Nephron progenitor cell (in vitro differentiated cells): ENCODE measurements around the gene MACROD2.

Experiments
- DNase-seq: peaks from one replicate; pipeline ENCODE4 v3.0.0; 2021
- H3K27ac Mint-ChIP-seq: 2 replicates; pipeline ENCODE4 v1.8.0; 2021; ENCODE audit warnings: mild to moderate bottlenecking, moderate library complexity, mixed read lengths
- H3K27me3 Mint-ChIP-seq: 2 replicates; pipeline ENCODE4 v1.8.0; 2021; ENCODE audit warnings: mild to moderate bottlenecking, low read depth, mixed read lengths; ENCODE audit not compliant: poor library complexity
- H3K36me3 Mint-ChIP-seq: 2 replicates; pipeline ENCODE4 v1.8.0; 2021; ENCODE audit warnings: low read depth, mixed read lengths
- H3K4me1 Mint-ChIP-seq: 2 replicates; pipeline ENCODE4 v1.8.0; 2021; ENCODE audit warnings: mixed read lengths
- H3K4me3 Mint-ChIP-seq: 2 replicates; pipeline ENCODE4 v1.8.0; 2021; ENCODE audit warnings: mild to moderate bottlenecking, moderate library complexity, mixed read lengths
- H3K9me3 Mint-ChIP-seq: 2 replicates; pipeline ENCODE4 v1.8.0; 2021; ENCODE audit warnings: mild to moderate bottlenecking, moderate library complexity, mixed read lengths
- TF ChIP-seq, protein P1 (sequence below): fragments of 200-600 bp; sonication (generic); IDR thresholded peaks from 2 replicates; pipeline ENCODE4 v1.5.0; 2021; ENCODE audit warnings: antibody characterized with exemption

MACROD2 gene

GRCh38 chr20:14764511-14765369 lies 769.4 kb downstream of the MACROD2 start:
- peak overlapping the region; percentile 67 for H3K27ac Mint-ChIP-seq
- DNase-seq = no peak

DNA sequence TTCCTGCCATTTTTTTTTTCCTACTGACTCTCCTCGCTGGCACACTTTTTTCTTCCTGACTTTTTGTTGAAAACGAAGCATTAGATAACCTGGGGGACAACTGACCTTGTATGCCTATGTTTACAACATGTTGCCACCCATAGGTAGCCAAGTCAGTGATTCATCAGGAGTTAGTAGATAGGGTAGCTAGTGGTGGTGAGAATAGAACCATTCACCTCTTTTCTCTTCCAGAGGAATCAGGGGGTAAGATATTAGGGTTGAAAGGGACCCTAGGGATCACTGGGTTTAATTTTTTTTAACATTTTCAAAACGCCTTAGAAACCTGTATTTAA lies 770.0 kb downstream of the MACROD2 start:
- Mint-ChIP-seq H3K4me1 (peaks cover 7% of the 10 kb centered on the region), H3K27me3 (peaks cover 6% of the 10 kb centered on the region), H3K27ac (peak overlapping the region; percentile 67)

More at GRCh38 chr20:14764511-14765369, 769.4 kb downstream of the MACROD2 start:
- Mint-ChIP-seq H3K27me3 (peaks cover 6% of the 10 kb centered on the region), H3K4me3 (no peak overlapping the region), H3K9me3 (no peaks in the 10 kb centered on the region), H3K4me1 (peaks cover 10% of the 10 kb centered on the region), H3K36me3 (no peaks in the 10 kb centered on the region)
- TF ChIP-seq, protein P1, sequence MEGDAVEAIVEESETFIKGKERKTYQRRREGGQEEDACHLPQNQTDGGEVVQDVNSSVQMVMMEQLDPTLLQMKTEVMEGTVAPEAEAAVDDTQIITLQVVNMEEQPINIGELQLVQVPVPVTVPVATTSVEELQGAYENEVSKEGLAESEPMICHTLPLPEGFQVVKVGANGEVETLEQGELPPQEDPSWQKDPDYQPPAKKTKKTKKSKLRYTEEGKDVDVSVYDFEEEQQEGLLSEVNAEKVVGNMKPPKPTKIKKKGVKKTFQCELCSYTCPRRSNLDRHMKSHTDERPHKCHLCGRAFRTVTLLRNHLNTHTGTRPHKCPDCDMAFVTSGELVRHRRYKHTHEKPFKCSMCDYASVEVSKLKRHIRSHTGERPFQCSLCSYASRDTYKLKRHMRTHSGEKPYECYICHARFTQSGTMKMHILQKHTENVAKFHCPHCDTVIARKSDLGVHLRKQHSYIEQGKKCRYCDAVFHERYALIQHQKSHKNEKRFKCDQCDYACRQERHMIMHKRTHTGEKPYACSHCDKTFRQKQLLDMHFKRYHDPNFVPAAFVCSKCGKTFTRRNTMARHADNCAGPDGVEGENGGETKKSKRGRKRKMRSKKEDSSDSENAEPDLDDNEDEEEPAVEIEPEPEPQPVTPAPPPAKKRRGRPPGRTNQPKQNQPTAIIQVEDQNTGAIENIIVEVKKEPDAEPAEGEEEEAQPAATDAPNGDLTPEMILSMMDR = no peak

GRCh38 chr20:14773486-14773885 lies 778.2 kb downstream of the MACROD2 start:
- no peak overlapping the region for H3K4me3 Mint-ChIP-seq
- H3K27me3 Mint-ChIP-seq = no peaks in the 10 kb centered on the region
- TF ChIP-seq, protein P1 = no peak
- no peak overlapping the region for H3K27ac Mint-ChIP-seq
- peaks cover 10% of the 10 kb centered on the region for H3K4me1 Mint-ChIP-seq
- H3K36me3 Mint-ChIP-seq = no peaks in the 10 kb centered on the region
- no peak for DNase-seq
- H3K9me3 Mint-ChIP-seq = no peaks in the 10 kb centered on the region

More for the DNA sequence above, 770.0 kb downstream of the MACROD2 start:
- DNase-seq = no peak
- Mint-ChIP-seq H3K4me3 (no peak overlapping the region), H3K36me3 (no peaks in the 10 kb centered on the region), H3K9me3 (no peaks in the 10 kb centered on the region)
- TF ChIP-seq, protein P1 = no peak

DNA sequence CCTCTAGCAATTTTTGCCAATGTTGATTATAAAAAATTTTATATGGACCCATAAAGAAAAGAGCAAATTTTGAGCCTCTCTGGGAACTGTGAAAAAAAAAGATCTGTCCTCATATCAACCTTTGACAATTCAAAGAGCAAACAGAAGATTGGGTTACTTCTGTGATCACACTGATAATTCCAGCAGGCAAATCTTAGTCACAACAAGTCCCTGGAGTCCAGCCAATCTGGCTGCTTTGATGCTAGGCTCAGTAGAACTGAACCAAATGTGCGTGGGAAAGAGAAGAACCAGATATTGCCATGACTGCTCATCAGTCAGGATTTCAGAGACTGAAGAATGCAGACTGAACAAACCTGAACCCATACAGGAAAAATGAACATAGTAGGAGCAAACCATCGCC lies 780.5 kb downstream of the MACROD2 start:
- TF ChIP-seq, protein P1 = no peak
- no peaks in the 10 kb centered on the region for H3K9me3 Mint-ChIP-seq
- H3K4me1 Mint-ChIP-seq = peaks cover 12% of the 10 kb centered on the region
- H3K27ac Mint-ChIP-seq = no peak overlapping the region
- H3K4me3 Mint-ChIP-seq = no peak overlapping the region
- no peaks in the 10 kb centered on the region for H3K27me3 Mint-ChIP-seq
- no peak for DNase-seq
- no peaks in the 10 kb centered on the region for H3K36me3 Mint-ChIP-seq

- no peaks in the 10 kb centered on the region for H3K36me3 Mint-ChIP-seq
- H3K9me3 Mint-ChIP-seq = no peaks in the 10 kb centered on the region
- no peaks in the 10 kb centered on the region for H3K27me3 Mint-ChIP-seq
- H3K4me3 Mint-ChIP-seq = no peak overlapping the region
- H3K27ac Mint-ChIP-seq = peak overlapping the region; percentile 19
- peaks cover 12% of the 10 kb centered on the region for H3K4me1 Mint-ChIP-seq
- no peak for DNase-seq
- TF ChIP-seq, protein P1 = no peak
Observed at GRCh38 chr20:14777591-14777990, 782.3 kb downstream of the MACROD2 start.

DNA sequence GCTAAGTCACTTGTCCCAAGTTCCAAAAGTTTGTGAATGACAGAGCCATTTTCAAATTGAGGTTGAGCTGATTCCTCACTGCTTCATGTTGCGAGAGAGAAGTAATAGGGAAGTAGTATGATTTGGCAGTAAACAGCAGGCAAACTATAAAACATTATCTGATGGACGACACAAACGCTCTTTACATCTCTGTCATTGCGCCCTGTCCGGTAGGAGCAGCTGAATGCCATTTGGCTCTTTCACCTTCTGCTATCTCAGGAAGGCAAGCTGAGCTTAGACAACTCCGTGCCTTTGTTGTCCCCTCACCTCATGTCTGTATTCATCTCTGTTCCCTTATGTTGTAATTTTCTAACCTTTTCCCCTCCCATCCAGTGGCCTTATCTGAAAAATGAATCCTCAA lies 782.8 kb downstream of the MACROD2 start:
- Mint-ChIP-seq H3K27ac (no peak overlapping the region), H3K36me3 (no peaks in the 10 kb centered on the region), H3K4me1 (peaks cover 12% of the 10 kb centered on the region), H3K4me3 (no peak overlapping the region), H3K9me3 (no peaks in the 10 kb centered on the region), H3K27me3 (no peaks in the 10 kb centered on the region)
- no peak for DNase-seq
- TF ChIP-seq, protein P1 = no peak
